ENCODE measurements around the gene ITPR1.

DNA sequence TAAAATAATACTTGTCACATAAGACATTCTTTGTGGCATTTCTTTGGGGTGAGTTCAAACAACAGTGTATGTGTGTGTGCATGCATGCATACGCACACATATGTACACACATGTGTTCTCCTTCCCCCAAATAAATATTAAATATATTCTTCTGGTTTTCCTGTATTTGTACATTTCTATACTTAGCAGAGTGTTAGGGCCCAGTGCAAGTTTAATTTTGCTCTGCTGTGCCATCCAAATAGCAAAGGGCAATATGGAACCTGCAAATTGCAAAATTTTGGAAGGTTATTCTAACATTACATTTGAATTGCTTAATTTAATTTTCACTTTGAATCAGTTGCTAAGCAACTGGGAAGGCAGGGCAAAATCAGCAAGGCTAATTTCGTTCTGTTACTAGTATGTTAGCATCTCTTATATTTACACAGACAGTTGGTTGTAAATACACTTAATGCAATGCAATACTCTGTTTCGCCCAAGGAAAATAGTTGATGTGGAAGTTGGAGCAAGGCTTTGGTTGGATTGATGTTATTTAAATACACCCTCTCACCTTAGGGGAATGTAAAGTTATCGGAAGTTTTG, 130.4 kb downstream of the ITPR1 start:
- TF ChIP-seq, protein P1, sequence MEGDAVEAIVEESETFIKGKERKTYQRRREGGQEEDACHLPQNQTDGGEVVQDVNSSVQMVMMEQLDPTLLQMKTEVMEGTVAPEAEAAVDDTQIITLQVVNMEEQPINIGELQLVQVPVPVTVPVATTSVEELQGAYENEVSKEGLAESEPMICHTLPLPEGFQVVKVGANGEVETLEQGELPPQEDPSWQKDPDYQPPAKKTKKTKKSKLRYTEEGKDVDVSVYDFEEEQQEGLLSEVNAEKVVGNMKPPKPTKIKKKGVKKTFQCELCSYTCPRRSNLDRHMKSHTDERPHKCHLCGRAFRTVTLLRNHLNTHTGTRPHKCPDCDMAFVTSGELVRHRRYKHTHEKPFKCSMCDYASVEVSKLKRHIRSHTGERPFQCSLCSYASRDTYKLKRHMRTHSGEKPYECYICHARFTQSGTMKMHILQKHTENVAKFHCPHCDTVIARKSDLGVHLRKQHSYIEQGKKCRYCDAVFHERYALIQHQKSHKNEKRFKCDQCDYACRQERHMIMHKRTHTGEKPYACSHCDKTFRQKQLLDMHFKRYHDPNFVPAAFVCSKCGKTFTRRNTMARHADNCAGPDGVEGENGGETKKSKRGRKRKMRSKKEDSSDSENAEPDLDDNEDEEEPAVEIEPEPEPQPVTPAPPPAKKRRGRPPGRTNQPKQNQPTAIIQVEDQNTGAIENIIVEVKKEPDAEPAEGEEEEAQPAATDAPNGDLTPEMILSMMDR (IDR thresholded peaks at IDR 0.05; ENCODE audit: insufficient read depth, low read length), result no peak
- TF ChIP-seq, protein P2, sequence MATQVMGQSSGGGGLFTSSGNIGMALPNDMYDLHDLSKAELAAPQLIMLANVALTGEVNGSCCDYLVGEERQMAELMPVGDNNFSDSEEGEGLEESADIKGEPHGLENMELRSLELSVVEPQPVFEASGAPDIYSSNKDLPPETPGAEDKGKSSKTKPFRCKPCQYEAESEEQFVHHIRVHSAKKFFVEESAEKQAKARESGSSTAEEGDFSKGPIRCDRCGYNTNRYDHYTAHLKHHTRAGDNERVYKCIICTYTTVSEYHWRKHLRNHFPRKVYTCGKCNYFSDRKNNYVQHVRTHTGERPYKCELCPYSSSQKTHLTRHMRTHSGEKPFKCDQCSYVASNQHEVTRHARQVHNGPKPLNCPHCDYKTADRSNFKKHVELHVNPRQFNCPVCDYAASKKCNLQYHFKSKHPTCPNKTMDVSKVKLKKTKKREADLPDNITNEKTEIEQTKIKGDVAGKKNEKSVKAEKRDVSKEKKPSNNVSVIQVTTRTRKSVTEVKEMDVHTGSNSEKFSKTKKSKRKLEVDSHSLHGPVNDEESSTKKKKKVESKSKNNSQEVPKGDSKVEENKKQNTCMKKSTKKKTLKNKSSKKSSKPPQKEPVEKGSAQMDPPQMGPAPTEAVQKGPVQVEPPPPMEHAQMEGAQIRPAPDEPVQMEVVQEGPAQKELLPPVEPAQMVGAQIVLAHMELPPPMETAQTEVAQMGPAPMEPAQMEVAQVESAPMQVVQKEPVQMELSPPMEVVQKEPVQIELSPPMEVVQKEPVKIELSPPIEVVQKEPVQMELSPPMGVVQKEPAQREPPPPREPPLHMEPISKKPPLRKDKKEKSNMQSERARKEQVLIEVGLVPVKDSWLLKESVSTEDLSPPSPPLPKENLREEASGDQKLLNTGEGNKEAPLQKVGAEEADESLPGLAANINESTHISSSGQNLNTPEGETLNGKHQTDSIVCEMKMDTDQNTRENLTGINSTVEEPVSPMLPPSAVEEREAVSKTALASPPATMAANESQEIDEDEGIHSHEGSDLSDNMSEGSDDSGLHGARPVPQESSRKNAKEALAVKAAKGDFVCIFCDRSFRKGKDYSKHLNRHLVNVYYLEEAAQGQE (IDR thresholded peaks at IDR 0.05; ENCODE audit: insufficient replicate concordance, low read depth), result no peak
- no peak for TF ChIP-seq POLR2AphosphoS5 (IDR thresholded peaks at IDR 0.05; ENCODE audit: low read depth)
- TF ChIP-seq GABPA (IDR thresholded peaks at IDR 0.05; ENCODE audit: low read depth), result no peak

All from HL-60 (cell line).